Tibial artery (tissue), 4 donors: ENCODE results near the gene MICOS13.

Source experiments
- DNase-seq, 2 donors: peaks; one replicate each; pipeline ENCODE4 v3.0.0-alpha.2; 2019
- H3K27ac ChIP-seq, 2 donors: fragments of 200-600 bp; sonication (generic) in 1 of 2; 1 replicate in 1 of 2; 2 replicates in 1 of 2; pipeline ENCODE4 v1.5.1; 2018 to 2019; ENCODE audit warnings: mild to moderate bottlenecking in 1 of 2
- H3K27me3 ChIP-seq, 2 donors: fragments of 200-600 bp; sonication (generic) in 1 of 2; one replicate each; pipeline versions ENCODE4 v1.5.1 to v1.6.0; 2016 to 2019
- H3K36me3 ChIP-seq, 3 donors: fragments of 200-600 bp; sonication (generic) in 2 of 3; one replicate each; pipeline ENCODE4 v1.5.1; 2016 to 2019; ENCODE audit warnings: mild to moderate bottlenecking in 2 of 3
- H3K4me1 ChIP-seq, 4 donors: fragments of 200-600 bp; sonication (generic) in 2 of 4; 1 replicate in 3 of 4; 2 replicates in 1 of 4; pipeline ENCODE4 v1.5.1; 2016 to 2019
- H3K4me3 ChIP-seq, 2 donors: fragments of 200-600 bp; sonication (generic) in 1 of 2; 1 replicate in 1 of 2; 2 replicates in 1 of 2; pipeline ENCODE4 v1.5.1; 2018 to 2019; ENCODE audit warnings: mild to moderate bottlenecking in 2 of 2
- H3K9me3 ChIP-seq, 3 donors: fragments of 200-600 bp; sonication (generic) in 1 of 3; one replicate each; pipeline ENCODE4 v1.5.1; 2016 to 2019
- intact Hi-C: fragments of 100-400 bp; cut with DNase I; formaldehyde crosslinking; loops from one replicate; pipeline ENCODE4 v1.15.0; 2023; ENCODE audit warnings: low total_unique reads
- TF ChIP-seq, protein P1 (sequence below), 2 experiments: fragments of 200-600 bp in 1 of 2; fragments of 450-650 bp in 1 of 2; IDR thresholded peaks; one replicate each; pipeline ENCODE4 v1.5.1; 2017 to 2019; ENCODE audit warnings: antibody characterized with exemption in 2 of 2, mild to moderate bottlenecking in 1 of 2, moderate library complexity in 1 of 2

MICOS13 gene

DNA sequence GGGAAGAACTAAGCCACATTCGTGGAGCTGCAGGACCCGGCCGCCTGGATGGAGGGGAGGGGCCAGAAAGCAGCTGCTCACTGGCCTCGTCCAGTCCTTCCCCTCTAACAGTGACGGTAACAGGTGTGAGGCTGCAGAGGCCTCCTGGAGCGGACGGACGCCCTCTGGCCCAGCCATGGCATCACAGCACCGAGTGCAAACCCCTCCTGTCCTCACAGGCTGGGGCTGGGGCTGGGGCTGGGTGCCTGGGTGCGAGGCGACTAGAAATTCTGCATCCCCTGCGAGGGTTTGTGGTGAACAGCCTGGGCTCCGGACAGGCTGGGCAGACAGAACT is 3.6 kb downstream of the MICOS13 start:
- Histone ChIP-seq H3K27me3 (no peaks in the 10 kb centered on the region), H3K36me3 (peaks cover 0 to 19% (median 0%) of the 10 kb centered on the region in 3 donors), H3K27ac (no peak overlapping the region), H3K4me3 (no peak overlapping the region), H3K4me1 (peaks cover 0 to 21% (median 14%) of the 10 kb centered on the region in 4 donors), H3K9me3 (no peaks in the 10 kb centered on the region)
- intact Hi-C loops, result no loop called here
- no peak for DNase-seq
- TF ChIP-seq, protein P1, sequence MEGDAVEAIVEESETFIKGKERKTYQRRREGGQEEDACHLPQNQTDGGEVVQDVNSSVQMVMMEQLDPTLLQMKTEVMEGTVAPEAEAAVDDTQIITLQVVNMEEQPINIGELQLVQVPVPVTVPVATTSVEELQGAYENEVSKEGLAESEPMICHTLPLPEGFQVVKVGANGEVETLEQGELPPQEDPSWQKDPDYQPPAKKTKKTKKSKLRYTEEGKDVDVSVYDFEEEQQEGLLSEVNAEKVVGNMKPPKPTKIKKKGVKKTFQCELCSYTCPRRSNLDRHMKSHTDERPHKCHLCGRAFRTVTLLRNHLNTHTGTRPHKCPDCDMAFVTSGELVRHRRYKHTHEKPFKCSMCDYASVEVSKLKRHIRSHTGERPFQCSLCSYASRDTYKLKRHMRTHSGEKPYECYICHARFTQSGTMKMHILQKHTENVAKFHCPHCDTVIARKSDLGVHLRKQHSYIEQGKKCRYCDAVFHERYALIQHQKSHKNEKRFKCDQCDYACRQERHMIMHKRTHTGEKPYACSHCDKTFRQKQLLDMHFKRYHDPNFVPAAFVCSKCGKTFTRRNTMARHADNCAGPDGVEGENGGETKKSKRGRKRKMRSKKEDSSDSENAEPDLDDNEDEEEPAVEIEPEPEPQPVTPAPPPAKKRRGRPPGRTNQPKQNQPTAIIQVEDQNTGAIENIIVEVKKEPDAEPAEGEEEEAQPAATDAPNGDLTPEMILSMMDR (IDR thresholded peaks at IDR 0.05), result no peak

DNA sequence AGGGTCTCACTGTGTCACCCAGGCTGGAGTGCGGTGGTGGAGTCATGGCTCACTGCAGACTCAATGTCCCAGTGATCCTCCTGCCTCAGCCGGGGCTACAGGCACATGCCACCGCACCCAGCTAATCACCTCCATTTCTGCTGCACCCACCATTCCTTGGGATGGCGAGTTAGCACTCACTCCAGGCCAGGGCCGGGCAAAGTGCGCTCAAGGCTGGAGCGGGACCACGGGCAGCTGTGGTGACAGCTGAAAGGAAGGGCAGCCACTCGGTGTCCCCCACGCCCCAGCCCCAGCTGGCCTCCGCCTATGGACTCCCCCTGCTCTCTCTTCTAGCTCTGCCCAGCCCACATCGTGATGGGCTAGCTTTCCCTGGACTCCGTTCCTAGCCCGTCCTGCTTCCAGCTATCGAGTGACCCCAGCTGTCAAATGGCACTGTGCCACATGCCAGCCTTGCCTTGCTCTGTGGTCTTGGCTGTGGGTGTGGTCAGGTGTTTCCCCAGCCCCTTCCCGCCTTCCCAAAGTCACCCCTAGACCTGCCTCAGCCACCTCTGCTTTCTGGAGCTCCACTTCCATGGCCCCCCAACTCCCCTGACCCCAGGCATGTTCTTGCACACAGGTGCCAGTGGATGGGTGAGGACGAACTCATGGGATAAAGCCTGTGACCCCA is 4.1 kb downstream of the MICOS13 start:
- Histone ChIP-seq H3K4me1 (peaks cover 0 to 17% (median 13%) of the 10 kb centered on the region in 4 donors), H3K36me3 (peaks cover 0 to 22% (median 4%) of the 10 kb centered on the region in 3 donors), H3K27me3 (no peaks in the 10 kb centered on the region), H3K9me3 (no peaks in the 10 kb centered on the region), H3K4me3 (no peak overlapping the region), H3K27ac (no peak overlapping the region)
- intact Hi-C loops, result no loop called here
- TF ChIP-seq, protein P1 (IDR thresholded peaks at IDR 0.05), result no peak
- no peak for DNase-seq

DNA sequence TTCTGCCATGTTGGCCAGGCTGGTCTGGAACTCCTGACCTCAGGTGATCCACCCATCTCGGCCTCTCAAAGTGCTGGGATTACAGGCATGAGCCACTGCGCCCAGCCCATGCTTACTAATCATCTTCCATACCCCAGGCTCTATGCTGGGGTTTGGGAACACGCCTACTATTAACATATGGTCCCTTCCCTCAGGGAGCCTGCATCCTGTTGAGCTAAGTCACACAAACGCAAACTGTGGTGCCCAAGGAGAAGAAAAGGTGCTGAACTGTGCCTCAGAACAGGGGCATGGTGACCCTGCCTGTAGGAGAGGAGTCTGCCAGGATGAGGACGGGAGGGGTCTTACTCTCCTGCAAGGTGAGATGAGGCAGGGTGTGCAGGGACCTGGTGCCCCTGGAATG is 5.6 kb downstream of the MICOS13 start:
- H3K4me3 ChIP-seq, result no peak overlapping the region
- H3K9me3 ChIP-seq, result no peaks in the 10 kb centered on the region
- peaks cover 0 to 11% (median 8%) of the 10 kb centered on the region in 4 donors for H3K4me1 ChIP-seq
- no peaks in the 10 kb centered on the region for H3K27me3 ChIP-seq
- H3K36me3 ChIP-seq, result peaks cover 0 to 31% (median 4%) of the 10 kb centered on the region in 3 donors
- H3K27ac ChIP-seq, result no peak overlapping the region
- intact Hi-C loops, result no loop called here
- no peak for DNase-seq
- TF ChIP-seq, protein P1 (IDR thresholded peaks at IDR 0.05), result no peak

DNA sequence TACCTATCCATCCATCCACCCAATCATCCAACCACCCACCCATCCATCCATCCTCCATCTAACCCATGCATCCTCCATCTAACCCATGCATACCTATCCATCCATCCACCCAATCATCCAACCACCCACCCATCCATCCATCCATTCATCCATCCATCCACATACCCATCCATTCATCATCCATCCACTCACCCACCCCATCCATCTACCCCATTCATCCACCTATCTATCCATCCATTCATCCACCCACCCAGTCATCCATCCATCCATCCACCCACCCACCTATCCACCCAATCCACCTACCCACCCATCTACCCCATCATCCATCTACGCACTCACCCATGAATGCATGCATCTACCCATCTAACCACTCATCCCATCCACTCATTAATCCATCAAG is 6.6 kb downstream of the MICOS13 start:
- Histone ChIP-seq H3K9me3 (no peaks in the 10 kb centered on the region), H3K4me1 (peaks cover 0 to 2% (median 0%) of the 10 kb centered on the region in 4 donors), H3K27ac (no peak overlapping the region), H3K4me3 (no peak overlapping the region), H3K27me3 (no peaks in the 10 kb centered on the region), H3K36me3 (peaks cover 10 to 40% (median 13%) of the 10 kb centered on the region in 3 donors)
- DNase-seq, result no peak
- intact Hi-C loops, result no loop called here
- TF ChIP-seq, protein P1 (IDR thresholded peaks at IDR 0.05), result no peak

DNA sequence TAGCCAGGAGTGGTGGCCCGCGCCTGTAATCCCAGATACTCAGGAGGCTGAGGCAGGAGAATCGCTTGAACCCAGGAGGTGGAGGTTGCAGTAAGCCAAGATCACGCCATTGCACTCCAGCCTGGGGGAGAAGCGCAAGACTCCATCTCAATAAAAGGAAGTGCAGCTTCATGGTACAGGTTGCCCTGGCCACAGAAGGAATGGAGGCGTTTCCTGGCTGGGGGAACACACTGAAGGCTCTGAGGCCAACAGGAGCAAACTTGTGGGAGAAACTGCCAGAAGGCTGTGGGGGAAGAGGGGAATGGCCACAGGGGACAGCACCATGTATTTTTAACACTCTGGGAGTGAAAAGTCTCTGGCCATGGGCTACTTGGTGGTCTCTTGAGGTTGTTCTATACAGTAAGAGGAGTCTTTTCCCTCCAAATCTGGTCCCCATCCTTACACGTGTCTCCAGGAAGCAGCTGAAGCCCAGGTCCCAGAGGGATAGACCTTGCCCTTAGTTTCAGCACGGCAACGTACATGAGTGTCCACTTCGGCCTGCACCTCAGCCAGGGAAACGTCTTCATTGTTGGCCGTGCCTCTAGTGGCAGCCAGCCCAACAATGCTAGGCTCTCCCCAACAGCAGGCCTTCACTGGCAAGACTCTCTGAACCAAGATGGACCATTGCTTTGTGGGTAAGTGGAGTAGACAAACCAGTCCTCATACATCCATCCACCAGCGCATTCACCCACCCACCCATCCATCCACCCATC is 7.4 kb downstream of the MICOS13 start:
- no peak for DNase-seq
- Histone ChIP-seq H3K4me3 (no peak overlapping the region), H3K9me3 (no peaks in the 10 kb centered on the region), H3K4me1 (no peaks in the 10 kb centered on the region), H3K27ac (no peak overlapping the region), H3K27me3 (no peaks in the 10 kb centered on the region), H3K36me3 (peaks cover 16 to 41% (median 19%) of the 10 kb centered on the region in 3 donors)
- TF ChIP-seq, protein P1 (IDR thresholded peaks at IDR 0.05), result no peak
- intact Hi-C loops, result no loop called here
